Measurements from ENCODE around the gene CKAP5.

- TF ChIP-seq, protein P1, sequence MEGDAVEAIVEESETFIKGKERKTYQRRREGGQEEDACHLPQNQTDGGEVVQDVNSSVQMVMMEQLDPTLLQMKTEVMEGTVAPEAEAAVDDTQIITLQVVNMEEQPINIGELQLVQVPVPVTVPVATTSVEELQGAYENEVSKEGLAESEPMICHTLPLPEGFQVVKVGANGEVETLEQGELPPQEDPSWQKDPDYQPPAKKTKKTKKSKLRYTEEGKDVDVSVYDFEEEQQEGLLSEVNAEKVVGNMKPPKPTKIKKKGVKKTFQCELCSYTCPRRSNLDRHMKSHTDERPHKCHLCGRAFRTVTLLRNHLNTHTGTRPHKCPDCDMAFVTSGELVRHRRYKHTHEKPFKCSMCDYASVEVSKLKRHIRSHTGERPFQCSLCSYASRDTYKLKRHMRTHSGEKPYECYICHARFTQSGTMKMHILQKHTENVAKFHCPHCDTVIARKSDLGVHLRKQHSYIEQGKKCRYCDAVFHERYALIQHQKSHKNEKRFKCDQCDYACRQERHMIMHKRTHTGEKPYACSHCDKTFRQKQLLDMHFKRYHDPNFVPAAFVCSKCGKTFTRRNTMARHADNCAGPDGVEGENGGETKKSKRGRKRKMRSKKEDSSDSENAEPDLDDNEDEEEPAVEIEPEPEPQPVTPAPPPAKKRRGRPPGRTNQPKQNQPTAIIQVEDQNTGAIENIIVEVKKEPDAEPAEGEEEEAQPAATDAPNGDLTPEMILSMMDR (IDR thresholded peaks at IDR 0.05), result no peak
- no peak for TF ChIP-seq POLR2A (IDR thresholded peaks at IDR 0.05)
These were observed 123.3 kb downstream of the CKAP5 start for GRCh38 chr11:46722566-46723358.

All from gastroesophageal sphincter (tissue), 3 donors.